Measurements from ENCODE around the gene TTC3.

The TTC3 gene

GRCh38 chr21:37062593-37062935 lies 10.5 kb upstream of the TTC3 start:
- no peak for DNase-seq

GRCh38 chr21:37063433-37063832 lies 9.6 kb upstream of the TTC3 start:
- DNase-seq = no peak

GRCh38 chr21:37064841-37065240 lies 8.2 kb upstream of the TTC3 start:
- no peak for DNase-seq

- no peak for DNase-seq
These were observed 7.4 kb upstream of the TTC3 start for GRCh38 chr21:37065561-37066177.

- peak; percentile 38 to 44 for DNase-seq
These were observed 1.3 kb upstream of the TTC3 start for GRCh38 chr21:37071561-37072273.

- peak in 1 of 2 donors; percentile 78 for DNase-seq
These were observed 623 bp upstream of the TTC3 start for GRCh38 chr21:37072274-37072987.

GRCh38 chr21:37073417-37074196 lies 553 bp downstream of the TTC3 start:
- peak; percentile 50 to 69 for DNase-seq

- DNase-seq = no peak
These were observed 1.1 kb downstream of the TTC3 start for GRCh38 chr21:37074197-37074510.

GRCh38 chr21:37074546-37074945 lies 1.5 kb downstream of the TTC3 start:
- no peak for DNase-seq

GRCh38 chr21:37075214-37075770 lies 2.2 kb downstream of the TTC3 start:
- DNase-seq = no peak

GRCh38 chr21:37076087-37076850 lies 3.2 kb downstream of the TTC3 start:
- no peak for DNase-seq

- no peak for DNase-seq
These were observed 4.3 kb downstream of the TTC3 start for GRCh38 chr21:37077403-37077802.

GRCh38 chr21:37079211-37079824 lies 6.3 kb downstream of the TTC3 start:
- peak; percentile 35 to 52 for DNase-seq

- DNase-seq = no peak
These were observed 9.3 kb downstream of the TTC3 start for GRCh38 chr21:37082375-37082774.

GRCh38 chr21:37082856-37083528 lies 9.9 kb downstream of the TTC3 start:
- peak in 1 of 2 donors; percentile 25 for DNase-seq

GRCh38 chr21:37085726-37086125 lies 12.7 kb downstream of the TTC3 start:
- no peak for DNase-seq

- DNase-seq = peak in 1 of 2 donors; percentile 12
These were observed 14.1 kb downstream of the TTC3 start for GRCh38 chr21:37087188-37087587.

GRCh38 chr21:37088186-37088735 lies 15.2 kb downstream of the TTC3 start:
- DNase-seq = peak; percentile 46 to 61

GRCh38 chr21:37093977-37094376 lies 20.9 kb downstream of the TTC3 start:
- DNase-seq = no peak

- no peak for DNase-seq
These were observed 22.8 kb downstream of the TTC3 start for GRCh38 chr21:37095821-37096220.

- DNase-seq = no peak
These were observed 25.7 kb downstream of the TTC3 start for GRCh38 chr21:37098751-37099150.

Measured in inflammatory macrophage (primary cell).